GM21360 (cell line): ENCODE measurements around the gene DLX3.
"Not testable (repeated sequence)": the region's sequence is repeated elsewhere in the genome, so short reads cannot be mapped to it uniquely, and the experiment has no call there.

ENCODE experiments used
- ATAC-seq: cut with Tn5 transposase; IDR thresholded peaks from one replicate; pipeline ENCODE4 v1.9.1; 2021; ENCODE audit warnings: mild to moderate bottlenecking, moderate library complexity; ENCODE audit not compliant: unreplicated experiment

DLX3 gene

DNA sequence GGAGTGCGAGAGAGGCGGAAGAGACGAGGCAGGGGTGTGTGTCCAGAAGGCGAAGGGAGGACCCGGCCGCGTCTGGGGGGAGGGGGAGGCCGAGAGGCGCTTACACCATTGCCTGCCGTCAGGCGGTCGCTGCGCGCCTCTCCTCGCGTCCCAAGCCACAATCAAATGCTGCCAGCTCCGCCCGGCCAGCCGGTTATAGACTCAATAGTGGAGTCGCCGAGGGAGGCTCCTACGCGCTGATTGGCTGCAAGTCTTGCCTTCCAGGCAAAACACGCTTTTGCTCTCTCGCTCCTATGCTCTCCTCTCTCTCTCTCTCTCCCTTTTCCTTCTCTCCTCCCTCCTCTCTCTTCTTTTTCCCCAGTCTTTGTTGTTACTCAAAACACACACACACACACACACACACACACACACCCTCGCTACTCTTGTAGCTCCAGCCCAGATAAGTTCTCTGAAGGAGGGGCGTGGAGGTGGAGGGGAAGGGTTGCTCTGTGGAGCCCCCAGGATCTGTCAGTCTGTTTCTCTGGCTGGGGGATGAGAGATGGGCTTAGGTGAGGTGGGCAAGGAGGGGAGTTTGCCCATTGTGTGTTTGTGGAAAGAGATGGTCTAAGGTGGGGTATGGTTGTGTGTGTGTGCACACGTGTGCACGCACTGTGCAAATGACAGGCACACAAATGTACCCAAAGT is at the start of gene DLX3:
Gene DLX3 (minus strand): TSS at position 170 of the 684 bp plus-strand sequence. CDS start 226 bp downstream, outside the sequence.
- no peak for ATAC-seq

GRCh38 chr17:50044483-50044882 is 49.5 kb upstream of the DLX3 start:
- no peak for ATAC-seq

DNA sequence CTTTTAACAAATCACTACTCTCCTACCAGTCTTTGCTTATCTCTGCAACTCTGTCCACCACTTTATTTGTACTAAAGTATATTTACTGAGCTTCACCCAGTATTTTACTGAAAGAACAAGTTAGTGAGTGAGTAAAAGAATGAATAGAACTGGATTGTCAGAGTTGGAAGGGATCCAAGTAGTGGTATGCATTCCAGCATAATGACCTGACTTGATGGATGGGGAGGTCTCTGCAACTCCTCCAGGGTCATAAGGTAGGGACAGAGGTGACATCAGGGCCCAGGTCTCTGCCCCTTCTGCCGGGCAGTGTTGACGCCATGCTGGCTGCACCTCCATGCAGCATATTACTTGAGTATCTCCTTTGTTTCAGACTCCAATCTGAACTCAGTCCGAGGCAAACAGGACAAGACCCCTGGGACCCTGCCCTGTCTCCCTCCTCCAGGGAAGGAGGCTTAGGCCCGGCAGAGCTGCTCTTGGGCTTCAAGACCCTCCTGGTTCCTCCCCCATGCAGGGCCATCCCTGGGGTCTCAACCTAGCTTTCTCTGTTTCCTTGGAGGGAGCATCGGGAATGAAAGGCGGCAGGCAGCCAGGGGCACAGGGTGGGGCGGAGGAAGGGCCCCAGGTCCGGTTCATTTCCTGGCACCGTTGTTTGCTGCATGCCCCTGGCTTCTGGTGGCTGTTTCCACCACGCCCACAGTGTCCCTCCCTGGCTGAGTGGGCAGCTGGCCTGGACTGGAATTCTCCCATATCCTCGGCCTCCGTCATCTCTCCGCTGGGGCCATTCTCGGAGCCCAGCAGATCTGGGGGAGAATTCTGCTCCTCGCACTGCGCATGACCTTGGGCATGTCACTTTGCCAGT is 48.5 kb upstream of the DLX3 start:
- no peak for ATAC-seq

GRCh38 chr17:50042211-50042610 is 47.2 kb upstream of the DLX3 start:
- no peak for ATAC-seq

DNA sequence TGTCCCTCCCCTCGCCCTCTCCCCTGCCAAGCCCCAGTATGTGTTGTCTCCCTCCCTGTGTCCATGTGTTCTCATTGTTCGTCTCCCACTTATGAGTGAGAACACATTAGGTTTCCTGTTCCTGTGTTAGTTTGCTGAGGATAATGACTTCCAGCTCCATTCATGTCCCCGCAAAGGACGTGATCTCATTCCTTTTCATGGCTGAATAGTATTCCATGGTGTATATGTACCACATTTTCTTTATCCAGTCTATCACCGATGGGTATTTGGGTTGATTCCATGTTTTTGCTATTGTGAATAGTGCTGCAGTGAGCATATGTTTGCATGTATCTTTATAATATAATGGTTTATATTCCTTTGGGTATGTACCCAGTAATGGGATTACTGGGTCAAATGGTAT is 45.5 kb upstream of the DLX3 start:
- not testable (repeated sequence) for ATAC-seq

GRCh38 chr17:50039058-50039457 is 44.0 kb upstream of the DLX3 start:
- no peak for ATAC-seq

DNA sequence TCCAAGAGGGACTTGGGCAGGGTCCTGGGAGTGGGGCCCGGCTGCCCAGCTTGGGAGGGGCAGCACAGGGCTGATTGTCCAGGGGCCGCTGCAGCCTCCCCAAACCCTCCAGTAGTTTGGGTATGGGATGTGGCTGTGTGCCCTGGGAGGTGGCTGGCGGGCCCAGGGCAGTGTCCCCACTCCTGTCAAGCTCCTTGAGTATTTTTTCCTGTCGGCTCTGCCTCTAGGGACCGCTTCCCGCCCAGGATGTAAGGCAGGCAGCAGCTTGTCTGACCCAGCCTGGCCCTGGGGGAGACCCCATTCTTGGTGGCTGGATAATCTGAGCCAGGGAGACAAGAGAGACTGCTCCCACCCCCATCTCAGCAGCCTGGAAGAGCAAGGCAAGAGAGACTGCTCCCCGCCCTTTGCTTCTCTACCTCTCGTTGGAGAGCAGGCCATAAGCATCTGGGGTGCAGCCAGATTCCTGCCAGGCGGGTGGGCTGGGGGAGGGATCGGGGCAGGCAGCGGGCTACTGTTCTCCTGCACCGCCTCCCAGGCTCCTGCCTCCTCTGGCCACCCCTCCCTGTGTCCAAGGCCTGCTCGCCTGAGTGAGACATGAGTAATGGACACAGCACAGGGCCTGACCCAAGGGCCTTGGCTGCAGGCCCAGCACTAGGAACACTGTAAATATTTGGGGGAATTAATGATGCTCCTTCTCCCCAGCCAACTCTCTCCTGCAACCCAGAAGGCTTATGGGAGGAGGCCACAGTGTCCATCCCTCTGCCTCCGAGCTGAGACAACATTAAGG is 42.5 kb upstream of the DLX3 start:
- no peak for ATAC-seq

GRCh38 chr17:50036455-50037261 is 41.6 kb upstream of the DLX3 start:
- ATAC-seq: no peak

GRCh38 chr17:50035945-50036344 is 40.9 kb upstream of the DLX3 start:
- no peak for ATAC-seq

- no peak for ATAC-seq
Measured at GRCh38 chr17:50035421-50035879, 40.4 kb upstream of the DLX3 start.

DNA sequence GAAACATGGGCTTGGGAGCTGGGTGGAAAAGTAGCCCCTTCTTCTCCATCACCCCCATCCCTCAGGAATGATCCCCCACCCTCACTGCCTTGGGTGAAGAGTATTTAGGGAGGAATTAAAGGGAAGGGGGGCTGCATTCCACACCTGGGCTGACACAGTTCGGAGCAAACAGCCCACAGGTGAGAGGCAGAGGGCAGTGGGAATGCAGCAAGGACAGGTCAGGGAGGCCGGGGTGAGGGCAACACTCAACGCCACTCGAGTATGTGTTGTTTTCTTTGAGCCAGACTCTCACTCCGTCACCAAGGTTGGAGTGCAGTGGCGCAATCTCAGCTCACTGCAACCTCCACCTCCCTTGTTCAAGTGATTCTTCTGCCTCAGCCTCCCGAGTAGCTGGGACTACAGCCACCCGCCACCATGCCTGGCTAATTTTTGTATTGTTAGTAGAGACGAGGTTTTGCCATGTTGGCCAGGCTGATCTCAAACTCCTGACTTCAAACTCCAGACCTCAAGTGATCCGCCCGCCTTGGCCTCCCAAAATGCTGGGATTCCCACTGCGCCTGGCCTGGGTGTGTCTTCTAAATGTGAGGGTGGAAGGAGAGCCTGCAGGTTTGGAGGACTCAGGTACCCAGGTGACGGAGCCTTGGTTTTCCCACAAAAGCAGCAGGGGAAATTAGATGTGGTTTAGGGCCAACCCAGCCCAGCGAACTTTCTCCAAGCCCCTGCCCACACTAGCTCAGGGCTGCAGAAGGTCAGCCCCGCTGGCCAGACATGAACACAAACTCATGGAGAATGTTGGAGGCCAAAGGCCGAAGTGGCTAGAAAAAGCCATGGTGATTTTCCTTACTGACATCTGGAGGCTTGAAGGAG is 39.7 kb upstream of the DLX3 start:
- ATAC-seq: no peak

DNA sequence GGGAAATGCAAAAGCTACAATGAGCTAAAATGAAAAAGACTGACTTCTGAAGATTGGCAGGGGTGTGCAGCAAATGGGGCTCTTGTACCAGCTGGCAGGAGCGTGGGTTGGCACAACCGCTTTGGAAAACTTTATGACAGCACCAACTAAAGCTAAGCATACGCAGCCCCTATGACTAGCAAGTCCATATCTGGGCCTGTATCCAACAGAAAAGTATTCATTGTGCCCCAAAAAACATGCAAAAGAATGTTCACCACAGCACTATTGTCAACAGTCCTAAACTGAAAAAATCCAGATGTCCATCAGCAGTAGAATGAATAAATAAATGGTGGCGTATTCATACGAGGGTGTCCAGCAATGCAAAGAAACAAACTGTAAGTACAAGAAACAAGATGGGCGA is 38.3 kb upstream of the DLX3 start:
- no peak for ATAC-seq

DNA sequence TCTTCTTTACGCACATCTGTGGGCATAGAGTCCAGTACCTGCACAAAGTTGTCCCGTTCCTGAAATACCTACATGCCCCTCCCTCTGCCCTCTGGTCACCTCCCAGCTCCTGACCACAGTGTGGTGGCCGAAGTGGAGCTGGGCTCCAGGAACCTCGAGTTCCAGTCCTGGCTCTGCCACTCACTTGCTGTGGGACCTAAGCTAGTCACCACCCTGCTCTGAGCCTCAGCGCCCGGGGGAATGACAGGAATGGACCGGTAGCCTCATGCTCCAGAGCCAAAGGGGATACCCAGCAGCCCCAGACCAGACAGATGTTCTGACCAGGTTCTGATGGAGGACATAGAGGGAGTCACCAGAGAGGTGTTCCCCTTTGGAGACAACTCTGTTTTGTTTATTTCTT is 34.2 kb upstream of the DLX3 start:
- ATAC-seq: no peak

DNA sequence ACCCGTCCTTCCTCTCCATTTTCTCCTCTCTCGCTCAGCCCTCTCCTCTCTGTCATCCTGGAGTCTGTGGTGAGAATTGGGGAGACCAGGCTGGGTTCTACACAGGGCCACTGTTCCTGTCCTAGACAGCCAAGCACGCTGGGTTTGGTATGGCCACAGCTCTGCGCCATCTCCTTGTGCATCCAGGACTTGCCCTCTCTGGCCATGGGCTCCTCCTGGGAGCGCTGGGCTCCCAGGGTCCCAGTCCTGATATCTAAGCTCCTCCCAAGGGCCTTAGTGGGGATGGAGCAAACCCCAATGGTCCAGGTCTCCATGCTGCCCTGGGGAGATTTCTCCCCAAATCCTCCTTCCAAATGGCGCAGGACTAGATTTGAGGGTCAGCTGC is 33.7 kb upstream of the DLX3 start:
- no peak for ATAC-seq

- no peak for ATAC-seq
Measured at GRCh38 chr17:50027881-50028735, 33.1 kb upstream of the DLX3 start.

DNA sequence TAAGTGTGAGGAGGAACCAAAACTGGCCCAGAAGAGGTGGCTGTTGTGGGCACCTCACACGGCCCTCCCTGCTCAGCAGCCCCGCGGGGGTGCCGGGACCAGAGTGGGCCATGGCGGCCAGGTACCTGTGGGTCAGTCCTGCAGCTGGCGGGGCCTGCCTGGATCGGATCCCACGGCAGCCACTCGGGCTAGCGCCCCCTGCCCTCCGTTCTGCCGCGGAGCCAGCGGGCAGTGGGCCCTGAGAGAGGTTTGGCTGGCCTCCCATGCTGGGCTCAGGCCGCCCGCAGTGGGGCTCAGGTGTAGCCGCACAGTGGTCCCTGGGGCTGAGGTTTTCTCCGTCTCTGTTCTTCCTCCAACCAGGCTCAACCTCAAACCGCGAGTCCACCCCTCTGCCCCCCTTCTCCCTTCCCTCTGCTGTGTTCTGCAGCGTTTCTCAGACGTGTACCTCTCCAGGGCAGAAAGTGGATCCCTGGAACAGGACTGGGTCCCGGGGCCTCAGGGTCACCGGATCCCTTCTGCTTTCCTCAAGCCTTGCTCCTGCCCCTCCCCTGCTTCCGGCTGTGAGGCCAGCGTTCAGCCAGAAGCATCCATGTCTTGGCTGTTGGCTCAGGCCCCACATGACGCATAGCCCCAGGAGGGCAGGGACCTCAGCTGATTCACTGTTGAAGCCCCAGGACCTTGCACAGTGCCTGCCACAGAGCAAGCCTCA is 32.3 kb upstream of the DLX3 start:
- ATAC-seq: no peak

- ATAC-seq: no peak
Measured at GRCh38 chr17:50026837-50027171, 31.8 kb upstream of the DLX3 start.

DNA sequence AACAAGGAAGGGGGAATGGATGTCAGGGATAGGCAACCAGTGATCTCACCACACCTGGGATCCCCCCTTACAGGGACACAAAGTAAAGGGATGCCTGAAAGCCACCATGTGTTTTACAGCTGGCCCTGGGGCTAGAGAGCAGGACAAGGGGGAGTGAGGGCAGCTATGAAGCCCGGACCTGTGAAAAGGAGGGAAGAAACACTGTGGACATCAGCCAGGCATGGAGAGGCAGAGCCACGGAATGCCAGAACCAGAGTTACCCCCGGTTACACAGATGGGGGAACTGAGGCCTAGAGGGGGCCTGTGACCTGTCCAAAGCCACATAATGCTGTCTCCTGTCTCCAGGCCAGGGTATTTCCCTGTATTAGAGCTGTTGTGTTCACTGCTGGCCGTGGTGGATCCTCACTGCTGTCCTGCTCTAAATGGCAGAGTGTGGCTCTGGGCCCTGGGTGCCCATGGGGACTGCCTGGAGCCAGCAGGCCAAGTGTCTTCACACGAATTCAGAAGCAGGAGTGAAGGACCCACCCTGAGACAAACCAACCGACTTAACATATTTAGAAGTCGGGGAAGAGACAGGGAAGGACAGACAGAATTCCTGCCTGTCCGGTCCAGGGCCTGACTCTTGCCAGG is 31.1 kb upstream of the DLX3 start:
- ATAC-seq: no peak
